HEK293 (cell line): ENCODE data around the gene GNG4.

Experiments
- KLF1 ChIP-seq: fragments of 450-650 bp; formaldehyde crosslinking; IDR thresholded peaks from 2 replicates; pipeline ENCODE4 v1.5.1; 2016; ENCODE audit warnings: missing biosample characterization, missing genetic modification characterization
- OSR2 ChIP-seq: fragments of 450-650 bp; formaldehyde crosslinking; IDR thresholded peaks from 2 replicates; pipeline ENCODE4 v1.5.1; 2016; ENCODE audit warnings: missing biosample characterization, missing genetic modification characterization
- TCF7L2 ChIP-seq: IDR thresholded peaks from 2 replicates; pipeline ENCODE4 v1.6.1; 2011; ENCODE audit warnings: low read depth, mild to moderate bottlenecking, inconsistent platforms, low read length, moderate library complexity, borderline replicate concordance
- TRIM28 ChIP-seq: IDR thresholded peaks from 2 replicates; pipeline ENCODE4 v1.6.1; 2011; ENCODE audit warnings: low read length, control low read depth, borderline replicate concordance
- YY2 ChIP-seq: fragments of 450-650 bp; formaldehyde crosslinking; IDR thresholded peaks from 2 replicates; pipeline ENCODE4 v1.5.1; 2016; ENCODE audit warnings: missing biosample characterization, missing genetic modification characterization
- ZNF10 ChIP-seq: fragments of 450-650 bp; formaldehyde crosslinking; IDR thresholded peaks from 2 replicates; pipeline ENCODE4 v1.5.1; 2017; ENCODE audit warnings: missing biosample characterization, missing genetic modification characterization
- ZNF274 ChIP-seq, 2 experiments: fragments of 200-500 bp in 1 of 2; fragments of 450-650 bp in 1 of 2; sonication (Bioruptor generic) in 1 of 2; formaldehyde crosslinking in 1 of 2; IDR thresholded peaks; 2 replicates each; pipeline versions ENCODE4 v1.5.1 to v1.6.1; 2014 to 2016; ENCODE audit warnings: borderline replicate concordance in 1 of 2, inconsistent platforms in 1 of 2, low read length in 1 of 2, missing biosample characterization in 1 of 2, missing genetic modification characterization in 1 of 2
- ZNF514 ChIP-seq: fragments of 450-650 bp; formaldehyde crosslinking; IDR thresholded peaks from 2 replicates; pipeline ENCODE4 v1.5.1; 2016; ENCODE audit warnings: missing biosample characterization, missing genetic modification characterization
- ZNF670 ChIP-seq: fragments of 450-650 bp; formaldehyde crosslinking; IDR thresholded peaks from 2 replicates; pipeline ENCODE4 v1.5.1; 2016; ENCODE audit warnings: missing biosample characterization, missing genetic modification characterization, low read depth
- TF ChIP-seq, protein P1 (sequence below): fragments of 450-650 bp; formaldehyde crosslinking; IDR thresholded peaks from 2 replicates; pipeline ENCODE4 v1.5.1; 2016; ENCODE audit warnings: missing biosample characterization, missing genetic modification characterization
- TF ChIP-seq, protein P2 (sequence below): fragments of 450-650 bp; formaldehyde crosslinking; IDR thresholded peaks from 2 replicates; pipeline ENCODE4 v1.5.1; 2016; ENCODE audit warnings: missing biosample characterization, missing genetic modification characterization

DNA sequence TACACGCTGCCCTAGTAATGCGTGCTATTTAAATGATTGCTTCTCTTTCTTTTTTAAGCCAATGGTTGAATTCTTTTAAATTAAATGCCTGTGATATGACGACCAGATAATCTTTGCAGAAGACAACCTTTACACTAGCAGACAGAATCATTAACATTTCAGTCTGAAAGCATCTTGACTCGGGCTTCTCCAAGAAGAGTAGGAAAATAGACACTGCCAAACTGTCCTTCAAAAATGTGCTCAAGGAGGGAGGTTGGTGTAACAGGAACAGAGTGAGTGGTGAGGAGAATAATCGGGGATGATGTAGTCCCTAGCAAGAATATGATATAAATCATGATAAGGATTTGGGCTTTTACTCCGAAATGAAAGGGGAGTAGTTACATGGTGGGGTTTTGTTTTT, 138.8 kb downstream of the GNG4 start:
- TF ChIP-seq, protein P1, sequence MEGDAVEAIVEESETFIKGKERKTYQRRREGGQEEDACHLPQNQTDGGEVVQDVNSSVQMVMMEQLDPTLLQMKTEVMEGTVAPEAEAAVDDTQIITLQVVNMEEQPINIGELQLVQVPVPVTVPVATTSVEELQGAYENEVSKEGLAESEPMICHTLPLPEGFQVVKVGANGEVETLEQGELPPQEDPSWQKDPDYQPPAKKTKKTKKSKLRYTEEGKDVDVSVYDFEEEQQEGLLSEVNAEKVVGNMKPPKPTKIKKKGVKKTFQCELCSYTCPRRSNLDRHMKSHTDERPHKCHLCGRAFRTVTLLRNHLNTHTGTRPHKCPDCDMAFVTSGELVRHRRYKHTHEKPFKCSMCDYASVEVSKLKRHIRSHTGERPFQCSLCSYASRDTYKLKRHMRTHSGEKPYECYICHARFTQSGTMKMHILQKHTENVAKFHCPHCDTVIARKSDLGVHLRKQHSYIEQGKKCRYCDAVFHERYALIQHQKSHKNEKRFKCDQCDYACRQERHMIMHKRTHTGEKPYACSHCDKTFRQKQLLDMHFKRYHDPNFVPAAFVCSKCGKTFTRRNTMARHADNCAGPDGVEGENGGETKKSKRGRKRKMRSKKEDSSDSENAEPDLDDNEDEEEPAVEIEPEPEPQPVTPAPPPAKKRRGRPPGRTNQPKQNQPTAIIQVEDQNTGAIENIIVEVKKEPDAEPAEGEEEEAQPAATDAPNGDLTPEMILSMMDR: no peak
- no peak for TF ChIP-seq ZNF10 (tag by site-specific recombination)
- no peak for TF ChIP-seq ZNF274 (IDR thresholded peaks at IDR 0.05; ENCODE audit: low read length)
- no peak for TF ChIP-seq ZNF274 (tag by site-specific recombination; IDR thresholded peaks at IDR 0.05; ENCODE audit: borderline replicate concordance)
- TF ChIP-seq YY2 (tag by site-specific recombination): no peak
- TF ChIP-seq TCF7L2: no peak
- no peak for TF ChIP-seq ZNF514 (tag by site-specific recombination)
- TF ChIP-seq, protein P2, sequence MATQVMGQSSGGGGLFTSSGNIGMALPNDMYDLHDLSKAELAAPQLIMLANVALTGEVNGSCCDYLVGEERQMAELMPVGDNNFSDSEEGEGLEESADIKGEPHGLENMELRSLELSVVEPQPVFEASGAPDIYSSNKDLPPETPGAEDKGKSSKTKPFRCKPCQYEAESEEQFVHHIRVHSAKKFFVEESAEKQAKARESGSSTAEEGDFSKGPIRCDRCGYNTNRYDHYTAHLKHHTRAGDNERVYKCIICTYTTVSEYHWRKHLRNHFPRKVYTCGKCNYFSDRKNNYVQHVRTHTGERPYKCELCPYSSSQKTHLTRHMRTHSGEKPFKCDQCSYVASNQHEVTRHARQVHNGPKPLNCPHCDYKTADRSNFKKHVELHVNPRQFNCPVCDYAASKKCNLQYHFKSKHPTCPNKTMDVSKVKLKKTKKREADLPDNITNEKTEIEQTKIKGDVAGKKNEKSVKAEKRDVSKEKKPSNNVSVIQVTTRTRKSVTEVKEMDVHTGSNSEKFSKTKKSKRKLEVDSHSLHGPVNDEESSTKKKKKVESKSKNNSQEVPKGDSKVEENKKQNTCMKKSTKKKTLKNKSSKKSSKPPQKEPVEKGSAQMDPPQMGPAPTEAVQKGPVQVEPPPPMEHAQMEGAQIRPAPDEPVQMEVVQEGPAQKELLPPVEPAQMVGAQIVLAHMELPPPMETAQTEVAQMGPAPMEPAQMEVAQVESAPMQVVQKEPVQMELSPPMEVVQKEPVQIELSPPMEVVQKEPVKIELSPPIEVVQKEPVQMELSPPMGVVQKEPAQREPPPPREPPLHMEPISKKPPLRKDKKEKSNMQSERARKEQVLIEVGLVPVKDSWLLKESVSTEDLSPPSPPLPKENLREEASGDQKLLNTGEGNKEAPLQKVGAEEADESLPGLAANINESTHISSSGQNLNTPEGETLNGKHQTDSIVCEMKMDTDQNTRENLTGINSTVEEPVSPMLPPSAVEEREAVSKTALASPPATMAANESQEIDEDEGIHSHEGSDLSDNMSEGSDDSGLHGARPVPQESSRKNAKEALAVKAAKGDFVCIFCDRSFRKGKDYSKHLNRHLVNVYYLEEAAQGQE (tag by site-specific recombination): no peak
- TF ChIP-seq ZNF670 (tag by site-specific recombination): no peak
- no peak for TF ChIP-seq OSR2
- no peak for TF ChIP-seq TRIM28
- TF ChIP-seq KLF1 (tag by site-specific recombination): no peak
